ENCODE results near the gene LGALS3.
"Not testable (repeated sequence)": the region's sequence is repeated elsewhere in the genome, so short reads cannot be mapped to it uniquely, and the experiment has no call there.

The LGALS3 gene

GRCh38 chr14:55129086-55129427 is at the start of gene LGALS3:
LGALS3 (plus strand) TSS chr14:55129252; CDS start chr14:55137374, 8,122 bp downstream.
- H3K27me3 ChIP-seq (ENCODE audit: control insufficient read depth, insufficient read depth, low read length), result peaks cover 52% of the 10 kb centered on the region
- peaks cover 4% of the 10 kb centered on the region for H3K4me1 ChIP-seq (ENCODE audit: control insufficient read depth, low read depth, low read length)
- peak within 1 kb of the TSS; percentile 38 for H3K9ac ChIP-seq (ENCODE audit: low read length)
- H3K36me3 ChIP-seq (ENCODE audit: control insufficient read depth, low read depth, low read length), result no peaks in the 10 kb centered on the region
- H3K4me3 ChIP-seq (ENCODE audit: low read length), result peak within 1 kb of the TSS; percentile 68
- no peak within 1 kb of the TSS for H3K27ac ChIP-seq (ENCODE audit: low read length)
- H3K9me3 ChIP-seq (ENCODE audit: control insufficient read depth, low read depth, low read length), result no peaks in the 10 kb centered on the region

GRCh38 chr14:55079961-55080360 is 49.1 kb upstream of the LGALS3 start:
- H3K9me3 ChIP-seq (ENCODE audit: control insufficient read depth, low read depth, low read length); H3K4me1 ChIP-seq (ENCODE audit: control insufficient read depth, low read depth, low read length); H3K4me3 ChIP-seq (ENCODE audit: low read length); H3K9ac ChIP-seq (ENCODE audit: low read length); H3K27ac ChIP-seq (ENCODE audit: low read length); H3K27me3 ChIP-seq (ENCODE audit: control insufficient read depth, insufficient read depth, low read length); H3K36me3 ChIP-seq (ENCODE audit: control insufficient read depth, low read depth, low read length): not testable (repeated sequence)

GRCh38 chr14:55084401-55085059 is 44.5 kb upstream of the LGALS3 start:
- Histone ChIP-seq H3K9me3 (ENCODE audit: control insufficient read depth, low read depth, low read length) (no peaks in the 10 kb centered on the region), H3K4me1 (ENCODE audit: control insufficient read depth, low read depth, low read length) (no peaks in the 10 kb centered on the region), H3K27ac (ENCODE audit: low read length) (no peak overlapping the region), H3K9ac (ENCODE audit: low read length) (no peak overlapping the region), H3K36me3 (ENCODE audit: control insufficient read depth, low read depth, low read length) (no peaks in the 10 kb centered on the region), H3K27me3 (ENCODE audit: control insufficient read depth, insufficient read depth, low read length) (no peaks in the 10 kb centered on the region), H3K4me3 (ENCODE audit: low read length) (no peak overlapping the region)

- H3K27me3 ChIP-seq (ENCODE audit: control insufficient read depth, insufficient read depth, low read length), result no peaks in the 10 kb centered on the region
- H3K27ac ChIP-seq (ENCODE audit: low read length), result no peak overlapping the region
- H3K36me3 ChIP-seq (ENCODE audit: control insufficient read depth, low read depth, low read length), result no peaks in the 10 kb centered on the region
- no peaks in the 10 kb centered on the region for H3K9me3 ChIP-seq (ENCODE audit: control insufficient read depth, low read depth, low read length)
- H3K9ac ChIP-seq (ENCODE audit: low read length), result no peak overlapping the region
- H3K4me1 ChIP-seq (ENCODE audit: control insufficient read depth, low read depth, low read length), result no peaks in the 10 kb centered on the region
- H3K4me3 ChIP-seq (ENCODE audit: low read length), result no peak overlapping the region
Measured at GRCh38 chr14:55085060-55085660, 43.9 kb upstream of the LGALS3 start.

- H3K27ac ChIP-seq (ENCODE audit: low read length), result no peak overlapping the region
- no peak overlapping the region for H3K4me3 ChIP-seq (ENCODE audit: low read length)
- H3K4me1 ChIP-seq (ENCODE audit: control insufficient read depth, low read depth, low read length), result no peaks in the 10 kb centered on the region
- H3K9me3 ChIP-seq (ENCODE audit: control insufficient read depth, low read depth, low read length), result no peaks in the 10 kb centered on the region
- no peaks in the 10 kb centered on the region for H3K36me3 ChIP-seq (ENCODE audit: control insufficient read depth, low read depth, low read length)
- H3K27me3 ChIP-seq (ENCODE audit: control insufficient read depth, insufficient read depth, low read length), result no peaks in the 10 kb centered on the region
- H3K9ac ChIP-seq (ENCODE audit: low read length), result no peak overlapping the region
Measured at GRCh38 chr14:55086938-55087337, 42.1 kb upstream of the LGALS3 start.

- H3K36me3 ChIP-seq (ENCODE audit: control insufficient read depth, low read depth, low read length), result no peaks in the 10 kb centered on the region
- H3K9me3 ChIP-seq (ENCODE audit: control insufficient read depth, low read depth, low read length), result no peaks in the 10 kb centered on the region
- no peaks in the 10 kb centered on the region for H3K4me1 ChIP-seq (ENCODE audit: control insufficient read depth, low read depth, low read length)
- no peaks in the 10 kb centered on the region for H3K27me3 ChIP-seq (ENCODE audit: control insufficient read depth, insufficient read depth, low read length)
- H3K9ac ChIP-seq (ENCODE audit: low read length), result no peak overlapping the region
- no peak overlapping the region for H3K4me3 ChIP-seq (ENCODE audit: low read length)
- no peak overlapping the region for H3K27ac ChIP-seq (ENCODE audit: low read length)
Measured at GRCh38 chr14:55088356-55088755, 40.7 kb upstream of the LGALS3 start.

GRCh38 chr14:55092341-55092740 is 36.7 kb upstream of the LGALS3 start:
- Histone ChIP-seq H3K27me3 (ENCODE audit: control insufficient read depth, insufficient read depth, low read length) (no peaks in the 10 kb centered on the region), H3K36me3 (ENCODE audit: control insufficient read depth, low read depth, low read length) (no peaks in the 10 kb centered on the region), H3K4me3 (ENCODE audit: low read length) (no peak overlapping the region), H3K9me3 (ENCODE audit: control insufficient read depth, low read depth, low read length) (no peaks in the 10 kb centered on the region), H3K9ac (ENCODE audit: low read length) (no peak overlapping the region), H3K4me1 (ENCODE audit: control insufficient read depth, low read depth, low read length) (no peaks in the 10 kb centered on the region), H3K27ac (ENCODE audit: low read length) (no peak overlapping the region)

GRCh38 chr14:55094292-55095157 is 34.5 kb upstream of the LGALS3 start:
- Histone ChIP-seq H3K36me3 (ENCODE audit: control insufficient read depth, low read depth, low read length) (no peaks in the 10 kb centered on the region), H3K27ac (ENCODE audit: low read length) (no peak overlapping the region), H3K4me1 (ENCODE audit: control insufficient read depth, low read depth, low read length) (no peaks in the 10 kb centered on the region), H3K4me3 (ENCODE audit: low read length) (no peak overlapping the region), H3K27me3 (ENCODE audit: control insufficient read depth, insufficient read depth, low read length) (no peaks in the 10 kb centered on the region), H3K9ac (ENCODE audit: low read length) (no peak overlapping the region), H3K9me3 (ENCODE audit: control insufficient read depth, low read depth, low read length) (no peaks in the 10 kb centered on the region)

- no peak overlapping the region for H3K9ac ChIP-seq (ENCODE audit: low read length)
- no peak overlapping the region for H3K27ac ChIP-seq (ENCODE audit: low read length)
- peaks cover 9% of the 10 kb centered on the region for H3K4me1 ChIP-seq (ENCODE audit: control insufficient read depth, low read depth, low read length)
- no peaks in the 10 kb centered on the region for H3K36me3 ChIP-seq (ENCODE audit: control insufficient read depth, low read depth, low read length)
- H3K4me3 ChIP-seq (ENCODE audit: low read length), result no peak overlapping the region
- H3K9me3 ChIP-seq (ENCODE audit: control insufficient read depth, low read depth, low read length), result no peaks in the 10 kb centered on the region
- no peaks in the 10 kb centered on the region for H3K27me3 ChIP-seq (ENCODE audit: control insufficient read depth, insufficient read depth, low read length)
Measured at GRCh38 chr14:55097881-55098560, 31.0 kb upstream of the LGALS3 start.

- Histone ChIP-seq H3K36me3 (ENCODE audit: control insufficient read depth, low read depth, low read length) (no peaks in the 10 kb centered on the region), H3K4me1 (ENCODE audit: control insufficient read depth, low read depth, low read length) (peaks cover 14% of the 10 kb centered on the region), H3K4me3 (ENCODE audit: low read length) (no peak overlapping the region), H3K9ac (ENCODE audit: low read length) (no peak overlapping the region), H3K27me3 (ENCODE audit: control insufficient read depth, insufficient read depth, low read length) (no peaks in the 10 kb centered on the region), H3K27ac (ENCODE audit: low read length) (no peak overlapping the region), H3K9me3 (ENCODE audit: control insufficient read depth, low read depth, low read length) (no peaks in the 10 kb centered on the region)
Measured at GRCh38 chr14:55098561-55098898, 30.5 kb upstream of the LGALS3 start.

GRCh38 chr14:55099756-55100155 is 29.3 kb upstream of the LGALS3 start:
- H3K36me3 ChIP-seq (ENCODE audit: control insufficient read depth, low read depth, low read length), result no peaks in the 10 kb centered on the region
- no peak overlapping the region for H3K27ac ChIP-seq (ENCODE audit: low read length)
- no peak overlapping the region for H3K4me3 ChIP-seq (ENCODE audit: low read length)

More at GRCh38 chr14:55099756-55100155, 29.3 kb upstream of the LGALS3 start:
- H3K4me1 ChIP-seq (ENCODE audit: control insufficient read depth, low read depth, low read length), result peaks cover 19% of the 10 kb centered on the region
- no peaks in the 10 kb centered on the region for H3K27me3 ChIP-seq (ENCODE audit: control insufficient read depth, insufficient read depth, low read length)
- no peak overlapping the region for H3K9ac ChIP-seq (ENCODE audit: low read length)
- H3K9me3 ChIP-seq (ENCODE audit: control insufficient read depth, low read depth, low read length), result no peaks in the 10 kb centered on the region
